Jurkat, Clone E6-1 (cell line): ENCODE measurements around the gene CLEC20A.

Source experiments
- DNase-seq: peaks from one replicate; pipeline ENCODE4 v3.0.0-alpha.2; 2011; ENCODE audit warnings: low read depth, low spot score
- H3K4me3 ChIP-seq: 2 replicates; pipeline ENCODE4 v1.5.1; 2011; ENCODE audit warnings: mild to moderate bottlenecking, low read length, control low read depth, moderate library complexity

The CLEC20A gene

GRCh38 chr1:178486100-178487069 lies 10.4 kb downstream of the CLEC20A start:
- no peak for DNase-seq
- no peak overlapping the region for H3K4me3 ChIP-seq

GRCh38 chr1:178485541-178485981 lies 11.2 kb downstream of the CLEC20A start:
- H3K4me3 ChIP-seq = no peak overlapping the region
- no peak for DNase-seq

- DNase-seq = no peak
- no peak overlapping the region for H3K4me3 ChIP-seq
Observed at GRCh38 chr1:178484698-178485225, 12.0 kb downstream of the CLEC20A start.

- no peak for DNase-seq
- no peak overlapping the region for H3K4me3 ChIP-seq
Observed at GRCh38 chr1:178483251-178483957, 13.4 kb downstream of the CLEC20A start.

GRCh38 chr1:178477841-178478240 lies 18.9 kb downstream of the CLEC20A start:
- no peak overlapping the region for H3K4me3 ChIP-seq
- no peak for DNase-seq

- no peak for DNase-seq
- no peak overlapping the region for H3K4me3 ChIP-seq
Observed at GRCh38 chr1:178477373-178477772, 19.4 kb downstream of the CLEC20A start.

GRCh38 chr1:178472531-178472930 lies 24.2 kb downstream of the CLEC20A start:
- DNase-seq = no peak
- no peak overlapping the region for H3K4me3 ChIP-seq

GRCh38 chr1:178470411-178470960 lies 26.3 kb downstream of the CLEC20A start:
- H3K4me3 ChIP-seq = no peak overlapping the region
- no peak for DNase-seq

GRCh38 chr1:178467837-178468236 lies 28.9 kb downstream of the CLEC20A start:
- no peak for DNase-seq

GRCh38 chr1:178465011-178465410 lies 31.8 kb downstream of the CLEC20A start:
- H3K4me3 ChIP-seq = no peak overlapping the region
- DNase-seq = no peak

More at GRCh38 chr1:178467837-178468236, 28.9 kb downstream of the CLEC20A start:
- no peak overlapping the region for H3K4me3 ChIP-seq

- no peak for DNase-seq
- H3K4me3 ChIP-seq = no peak overlapping the region
Observed at GRCh38 chr1:178464566-178464965, 32.2 kb downstream of the CLEC20A start.

- DNase-seq = no peak
- no peak overlapping the region for H3K4me3 ChIP-seq
Observed at GRCh38 chr1:178464141-178464540, 32.6 kb downstream of the CLEC20A start.

GRCh38 chr1:178461701-178462100 lies 35.1 kb downstream of the CLEC20A start:
- DNase-seq = no peak

GRCh38 chr1:178461104-178461503 lies 35.7 kb downstream of the CLEC20A start:
- H3K4me3 ChIP-seq = no peak overlapping the region
- no peak for DNase-seq

More at GRCh38 chr1:178461701-178462100, 35.1 kb downstream of the CLEC20A start:
- no peak overlapping the region for H3K4me3 ChIP-seq

- H3K4me3 ChIP-seq = no peak overlapping the region
- DNase-seq = no peak
Observed at GRCh38 chr1:178458203-178458602, 38.6 kb downstream of the CLEC20A start.

GRCh38 chr1:178457651-178458050 lies 39.1 kb downstream of the CLEC20A start:
- no peak for DNase-seq
- H3K4me3 ChIP-seq = no peak overlapping the region

GRCh38 chr1:178456472-178456871 lies 40.3 kb downstream of the CLEC20A start:
- no peak overlapping the region for H3K4me3 ChIP-seq
- no peak for DNase-seq

GRCh38 chr1:178452013-178452412 lies 44.8 kb downstream of the CLEC20A start:
- H3K4me3 ChIP-seq = no peak overlapping the region
- no peak for DNase-seq

GRCh38 chr1:178451529-178451928 lies 45.2 kb downstream of the CLEC20A start:
- H3K4me3 ChIP-seq = no peak overlapping the region
- no peak for DNase-seq

- no peak overlapping the region for H3K4me3 ChIP-seq
- DNase-seq = no peak
Observed at GRCh38 chr1:178450871-178451270, 45.9 kb downstream of the CLEC20A start.
